HUES64 (cell line): Measurements from ENCODE around the gene WDFY4.

Experiments used
- H3K27ac ChIP-seq: 2 replicates; pipeline ENCODE4 v1.7.0; 2013; ENCODE audit warnings: low read depth, low read length, inconsistent platforms
- H3K27me3 ChIP-seq: 2 replicates; pipeline ENCODE4 v1.6.1; 2013; ENCODE audit warnings: mild to moderate bottlenecking, low read length; ENCODE audit not compliant: insufficient read depth
- H3K36me3 ChIP-seq: 2 replicates; pipeline ENCODE4 v1.6.1; 2013; ENCODE audit warnings: mild to moderate bottlenecking, low read length; ENCODE audit not compliant: insufficient read depth
- H3K4me1 ChIP-seq: 2 replicates; pipeline ENCODE4 v1.6.1; 2013; ENCODE audit warnings: mild to moderate bottlenecking, low read length, moderate library complexity; ENCODE audit not compliant: insufficient read depth
- H3K4me3 ChIP-seq: 2 replicates; pipeline ENCODE4 v1.5.1; 2013; ENCODE audit warnings: mild to moderate bottlenecking, low read length, moderate library complexity
- H3K9ac ChIP-seq: 2 replicates; pipeline ENCODE4 v1.6.1; 2013; ENCODE audit warnings: mild to moderate bottlenecking, low read depth, low read length
- H3K9me3 ChIP-seq: 2 replicates; pipeline ENCODE4 v1.6.1; 2013; ENCODE audit warnings: low read depth, low read length; ENCODE audit not compliant: insufficient read depth
- WGBS: fragments of 150-250, 120-280 bp; methylation state at CpG from one replicate; pipeline ENCODE4 v1.1.7; 2013; ENCODE audit warnings: missing lambda C conversion rate; 5-methylcytosine and 5-hydroxymethylcytosine counted together

The WDFY4 gene

DNA sequence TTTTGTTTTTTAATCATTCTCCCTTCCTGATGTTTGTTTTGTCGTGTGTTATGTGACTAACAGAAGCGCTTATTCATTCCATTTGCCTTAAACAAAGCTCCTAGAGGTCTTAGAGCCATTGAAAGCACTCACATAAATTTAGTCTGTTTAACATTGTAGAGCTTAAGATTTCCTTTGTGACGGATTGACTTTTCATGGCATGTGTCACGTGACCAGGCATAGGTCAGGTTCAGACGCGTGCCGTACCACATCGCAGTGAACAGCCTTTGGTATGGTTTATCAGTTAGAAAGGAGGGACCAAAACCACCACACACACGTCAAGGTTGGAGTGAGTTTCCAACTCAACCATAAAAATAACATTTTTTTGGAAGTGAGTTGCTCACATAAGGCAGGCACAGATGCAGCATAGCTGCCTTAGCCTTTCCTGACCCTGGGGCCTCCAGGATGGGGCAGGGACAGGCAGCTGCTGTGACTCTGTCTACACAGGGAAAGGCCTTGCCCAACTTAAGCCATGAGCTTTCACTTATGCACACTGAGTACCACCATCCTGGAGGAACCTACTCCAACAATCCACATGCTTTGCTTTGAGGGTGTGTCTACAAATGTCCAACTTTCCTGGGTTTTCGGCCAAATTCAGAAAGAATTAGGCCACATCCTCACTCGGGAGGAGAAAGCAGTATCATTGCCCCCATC lies 55.5 kb downstream of the WDFY4 start:
- no peaks in the 10 kb centered on the region for H3K27me3 ChIP-seq
- no peaks in the 10 kb centered on the region for H3K4me1 ChIP-seq
- no peak overlapping the region for H3K4me3 ChIP-seq
- WGBS = 89% methylated on average over 11 of the region's 11 CpGs
- no peaks in the 10 kb centered on the region for H3K9me3 ChIP-seq
- no peak overlapping the region for H3K27ac ChIP-seq
- H3K36me3 ChIP-seq = no peaks in the 10 kb centered on the region
- no peak overlapping the region for H3K9ac ChIP-seq

DNA sequence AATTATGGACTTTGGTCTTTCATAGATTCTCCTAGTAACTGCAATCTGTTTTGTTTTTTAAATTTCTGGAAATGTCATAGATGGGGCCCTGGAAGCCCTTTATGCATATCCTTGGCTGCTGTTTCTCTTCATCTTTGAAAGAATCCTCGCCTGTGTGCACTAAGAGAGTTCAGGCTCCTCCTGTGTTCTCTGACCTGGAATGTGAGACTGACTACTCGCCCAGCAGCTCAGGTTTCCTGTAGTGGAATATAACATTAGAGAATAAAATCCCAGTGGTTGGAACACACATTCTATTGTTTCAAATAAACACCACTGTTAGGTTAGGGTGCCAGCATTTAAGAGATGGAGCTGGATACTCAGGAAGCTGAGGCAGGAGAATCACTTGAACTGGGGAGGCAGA lies 56.3 kb downstream of the WDFY4 start:
- H3K27me3 ChIP-seq = no peaks in the 10 kb centered on the region
- WGBS = 93% methylated on average over 2 of the region's 2 CpGs
- no peaks in the 10 kb centered on the region for H3K36me3 ChIP-seq
- H3K4me3 ChIP-seq = no peak overlapping the region
- no peak overlapping the region for H3K9ac ChIP-seq
- no peak overlapping the region for H3K27ac ChIP-seq
- H3K9me3 ChIP-seq = no peaks in the 10 kb centered on the region
- no peaks in the 10 kb centered on the region for H3K4me1 ChIP-seq

DNA sequence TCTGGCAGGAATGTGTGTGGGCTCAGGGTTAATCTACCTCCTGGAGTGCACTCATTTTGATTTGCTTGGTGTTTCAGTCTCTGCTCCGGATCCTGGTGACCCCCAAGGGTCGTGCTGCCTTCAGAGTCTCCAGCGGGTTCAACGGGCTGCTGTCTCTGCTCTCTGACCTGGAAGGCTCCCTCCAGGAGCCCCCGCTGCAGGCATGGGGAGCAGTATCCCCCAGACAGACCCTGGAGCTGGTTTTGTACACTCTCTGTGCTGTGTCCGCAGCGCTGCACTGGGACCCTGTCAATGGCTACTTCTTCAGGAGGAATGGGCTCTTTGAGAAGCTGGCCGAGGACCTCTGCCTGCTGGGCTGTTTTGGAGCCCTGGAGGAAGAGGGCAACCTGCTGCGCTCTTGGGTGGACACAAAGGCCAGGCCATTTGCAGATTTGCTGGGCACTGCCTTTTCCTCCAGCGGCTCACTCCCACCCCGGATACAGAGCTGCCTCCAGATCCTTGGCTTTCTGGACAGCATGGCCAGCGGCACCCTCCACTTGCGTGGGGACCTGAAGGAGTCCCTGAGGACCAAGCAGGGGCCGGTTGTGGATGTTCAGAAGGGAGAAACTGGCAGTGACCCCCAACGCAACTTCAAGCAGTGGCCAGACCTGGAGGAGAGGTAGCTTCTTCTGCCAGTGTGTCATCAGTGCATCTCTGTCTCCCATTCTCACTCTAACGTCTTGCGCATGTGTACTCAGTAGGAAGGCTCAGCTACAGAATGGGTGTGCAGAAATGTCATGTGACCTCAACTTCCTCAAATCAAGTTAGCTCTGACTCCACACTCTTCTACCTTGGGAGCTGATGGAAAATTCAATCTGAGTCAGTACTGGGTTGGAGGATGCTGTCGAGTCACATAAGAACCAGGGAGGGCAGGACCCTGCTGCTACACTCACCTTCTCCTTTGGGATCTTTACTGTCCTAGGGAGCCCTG lies 58.5 kb downstream of the WDFY4 start:
- Histone ChIP-seq H3K4me3 (no peak overlapping the region), H3K27ac (no peak overlapping the region), H3K9me3 (no peaks in the 10 kb centered on the region), H3K4me1 (no peaks in the 10 kb centered on the region), H3K9ac (no peak overlapping the region), H3K27me3 (no peaks in the 10 kb centered on the region), H3K36me3 (no peaks in the 10 kb centered on the region)
- 93% methylated on average over 18 of the region's 18 CpGs for WGBS

DNA sequence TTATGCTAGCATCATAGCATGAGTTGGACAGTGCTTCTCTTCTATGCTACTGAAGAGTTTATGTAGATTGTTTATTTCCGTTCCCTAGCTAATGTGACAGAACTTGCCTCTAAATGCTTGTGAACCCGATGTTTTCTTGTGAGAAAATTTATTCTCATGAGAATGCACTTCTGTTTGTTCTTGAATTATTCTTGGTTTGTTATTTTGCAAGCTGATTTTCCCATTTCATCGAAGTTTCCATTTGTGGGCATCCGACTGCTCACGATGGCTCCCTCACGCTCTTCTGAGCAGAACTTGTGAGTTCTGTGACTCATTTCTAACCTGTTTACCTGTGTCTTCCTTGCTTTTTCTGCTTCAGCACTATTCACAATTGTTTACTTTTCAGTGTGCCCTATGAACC lies 59.9 kb downstream of the WDFY4 start:
- Histone ChIP-seq H3K4me3 (no peak overlapping the region), H3K27ac (no peak overlapping the region), H3K9me3 (no peaks in the 10 kb centered on the region), H3K4me1 (no peaks in the 10 kb centered on the region), H3K9ac (no peak overlapping the region), H3K36me3 (no peaks in the 10 kb centered on the region), H3K27me3 (no peaks in the 10 kb centered on the region)
- 95% methylated on average over 6 of the region's 6 CpGs for WGBS

DNA sequence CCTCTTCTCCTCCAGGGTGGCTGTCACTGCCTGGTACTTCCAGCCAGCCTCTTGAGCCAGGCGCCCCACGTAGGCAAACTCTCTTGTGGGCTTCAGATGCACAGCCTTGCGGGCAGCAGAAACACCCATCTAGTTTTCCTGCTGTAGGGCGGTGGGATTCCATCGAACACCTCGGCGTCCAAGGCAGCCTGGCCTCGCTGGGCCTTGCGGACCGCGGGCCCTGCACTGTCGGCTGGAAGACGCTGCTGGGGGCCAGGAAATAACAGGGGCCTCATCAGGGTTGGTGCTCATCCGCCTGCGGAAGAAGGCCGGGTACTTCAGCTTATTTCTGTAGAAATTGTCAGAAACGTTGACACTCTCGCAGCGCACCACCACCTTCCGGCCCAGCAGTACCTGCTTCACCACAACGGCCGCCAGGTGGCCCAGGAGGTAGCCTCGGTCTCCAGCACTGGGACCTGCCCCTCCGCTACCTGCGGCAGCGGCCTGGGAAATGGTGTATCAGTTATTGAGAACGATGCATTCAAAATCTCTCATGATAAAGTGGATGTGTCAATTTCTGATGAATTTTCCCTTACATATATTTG lies 61.1 kb downstream of the WDFY4 start:
- no peaks in the 10 kb centered on the region for H3K4me1 ChIP-seq
- no peaks in the 10 kb centered on the region for H3K36me3 ChIP-seq
- H3K9me3 ChIP-seq = no peaks in the 10 kb centered on the region
- no peak overlapping the region for H3K9ac ChIP-seq
- 92% methylated on average over 26 of the region's 27 CpGs for WGBS
- no peak overlapping the region for H3K4me3 ChIP-seq
- no peaks in the 10 kb centered on the region for H3K27me3 ChIP-seq
- no peak overlapping the region for H3K27ac ChIP-seq

DNA sequence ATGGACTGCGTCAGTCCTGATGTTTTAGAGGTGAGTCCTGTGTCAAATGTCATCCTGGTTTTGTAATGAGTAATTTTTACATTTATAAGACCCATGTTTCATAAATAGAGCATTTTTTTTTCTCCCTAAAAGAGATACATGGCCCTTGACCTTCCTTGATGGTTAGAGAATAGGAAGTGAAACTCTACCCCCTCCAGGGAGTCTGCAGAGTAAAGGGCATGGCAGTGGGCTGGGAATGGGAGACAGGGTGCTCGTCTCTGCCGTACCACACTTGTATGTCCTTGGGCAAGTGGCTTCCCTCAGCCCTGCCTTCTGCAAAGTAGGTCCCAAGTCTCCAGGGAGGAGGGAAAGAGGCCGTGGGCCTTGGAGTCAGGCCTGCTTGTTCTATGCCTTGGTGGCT lies 63.9 kb downstream of the WDFY4 start:
- H3K9me3 ChIP-seq = no peaks in the 10 kb centered on the region
- 84% methylated on average over 4 of the region's 4 CpGs for WGBS
- no peaks in the 10 kb centered on the region for H3K4me1 ChIP-seq
- no peak overlapping the region for H3K27ac ChIP-seq
- H3K36me3 ChIP-seq = no peaks in the 10 kb centered on the region
- no peak overlapping the region for H3K4me3 ChIP-seq
- no peaks in the 10 kb centered on the region for H3K27me3 ChIP-seq
- H3K9ac ChIP-seq = no peak overlapping the region

DNA sequence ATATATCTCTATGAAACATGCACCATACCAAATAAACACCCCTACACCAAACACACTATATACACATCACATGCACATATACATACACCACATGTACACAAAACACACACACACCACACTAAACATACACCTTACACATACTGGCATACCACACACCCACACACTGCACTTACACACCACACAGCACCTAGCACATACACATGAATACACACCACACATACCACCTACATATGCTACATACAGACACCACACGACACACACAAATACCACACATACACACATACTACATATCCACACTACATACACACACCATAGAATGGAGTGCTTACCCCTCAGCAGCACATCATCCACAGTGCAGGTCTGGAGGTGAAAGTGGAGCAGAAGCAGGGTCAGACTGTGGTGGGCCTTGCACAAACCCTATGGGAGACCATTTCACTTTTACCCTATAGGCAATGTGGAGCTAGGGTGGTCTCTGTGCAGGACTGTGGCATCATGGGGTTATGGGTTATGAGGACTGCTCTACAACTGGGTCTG lies 64.6 kb downstream of the WDFY4 start:
- Histone ChIP-seq H3K9me3 (no peaks in the 10 kb centered on the region), H3K27me3 (no peaks in the 10 kb centered on the region), H3K27ac (no peak overlapping the region), H3K4me3 (no peak overlapping the region), H3K9ac (no peak overlapping the region), H3K4me1 (no peaks in the 10 kb centered on the region), H3K36me3 (no peaks in the 10 kb centered on the region)
- 96% methylated on average over 1 of the region's 1 CpG for WGBS

DNA sequence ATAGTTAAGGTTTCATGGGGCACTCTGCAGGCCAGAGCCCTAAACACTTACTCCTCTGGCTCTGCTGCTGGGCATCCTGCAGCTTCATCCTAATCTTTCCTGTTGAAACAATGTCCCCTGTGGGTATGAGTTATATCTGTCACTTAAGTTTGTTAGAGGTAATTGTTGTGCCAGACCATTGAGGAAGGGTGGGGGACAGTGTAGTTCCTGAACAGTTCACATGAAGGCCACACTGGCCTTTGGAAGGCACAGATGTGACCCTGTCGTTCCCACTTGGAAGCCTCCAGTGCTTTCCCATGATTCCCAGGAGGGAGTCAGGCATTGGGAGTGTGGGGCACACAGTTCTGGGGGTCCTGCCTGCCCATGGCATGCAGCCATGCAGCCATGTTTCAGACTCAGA lies 65.3 kb downstream of the WDFY4 start:
- Histone ChIP-seq H3K27me3 (no peaks in the 10 kb centered on the region), H3K9ac (no peak overlapping the region), H3K4me3 (no peak overlapping the region), H3K36me3 (no peaks in the 10 kb centered on the region), H3K9me3 (no peaks in the 10 kb centered on the region), H3K27ac (no peak overlapping the region), H3K4me1 (no peaks in the 10 kb centered on the region)
- WGBS = 84% methylated on average over 1 of the region's 1 CpG

DNA sequence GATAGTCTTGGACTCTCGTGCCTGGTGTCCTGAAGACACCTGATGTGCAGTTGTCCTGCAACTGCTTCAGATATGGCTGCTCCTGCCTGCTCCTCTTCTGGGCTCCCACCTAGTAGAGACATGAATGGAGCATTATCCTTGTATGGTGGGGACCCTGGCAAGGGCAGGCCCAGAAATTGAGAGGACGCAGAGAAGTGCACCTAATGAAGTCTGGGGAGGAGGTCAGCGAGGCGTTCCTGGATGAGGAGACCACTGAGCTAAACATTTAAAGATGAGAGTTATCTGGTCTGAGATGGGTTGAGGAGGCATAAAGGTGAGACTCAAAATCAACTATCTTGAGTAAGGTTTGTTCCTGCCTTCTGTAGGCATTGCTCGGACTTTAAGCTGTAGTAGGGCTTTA lies 66.3 kb downstream of the WDFY4 start:
- Histone ChIP-seq H3K36me3 (no peaks in the 10 kb centered on the region), H3K9me3 (no peaks in the 10 kb centered on the region), H3K27ac (no peak overlapping the region), H3K9ac (no peak overlapping the region), H3K4me3 (no peak overlapping the region), H3K4me1 (no peaks in the 10 kb centered on the region), H3K27me3 (no peaks in the 10 kb centered on the region)
- WGBS = 93% methylated on average over 5 of the region's 5 CpGs

DNA sequence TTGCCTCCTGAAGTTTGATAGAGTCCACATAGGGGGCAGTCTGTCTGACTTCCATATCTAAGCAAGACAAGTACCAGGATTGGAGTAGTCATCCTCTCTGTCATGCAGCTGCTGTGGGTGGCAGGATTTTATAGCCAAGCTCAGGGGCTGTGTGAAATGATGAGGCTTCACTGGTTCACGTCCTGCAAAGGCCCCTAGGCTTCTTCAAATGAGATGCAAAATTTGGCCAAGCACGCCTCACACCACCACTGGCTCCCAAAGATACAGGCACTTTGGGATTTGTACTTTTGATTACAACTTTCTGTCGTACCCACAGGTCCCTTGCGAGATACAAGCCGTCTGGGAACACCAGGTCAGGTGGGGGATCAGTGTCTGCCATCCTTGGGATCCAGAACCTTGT lies 67.1 kb downstream of the WDFY4 start:
- H3K9me3 ChIP-seq = no peaks in the 10 kb centered on the region
- H3K27me3 ChIP-seq = no peaks in the 10 kb centered on the region
- no peak overlapping the region for H3K4me3 ChIP-seq
- no peaks in the 10 kb centered on the region for H3K36me3 ChIP-seq
- H3K4me1 ChIP-seq = no peaks in the 10 kb centered on the region
- no peak overlapping the region for H3K27ac ChIP-seq
- no peak overlapping the region for H3K9ac ChIP-seq
- 92% methylated on average over 5 of the region's 5 CpGs for WGBS

DNA sequence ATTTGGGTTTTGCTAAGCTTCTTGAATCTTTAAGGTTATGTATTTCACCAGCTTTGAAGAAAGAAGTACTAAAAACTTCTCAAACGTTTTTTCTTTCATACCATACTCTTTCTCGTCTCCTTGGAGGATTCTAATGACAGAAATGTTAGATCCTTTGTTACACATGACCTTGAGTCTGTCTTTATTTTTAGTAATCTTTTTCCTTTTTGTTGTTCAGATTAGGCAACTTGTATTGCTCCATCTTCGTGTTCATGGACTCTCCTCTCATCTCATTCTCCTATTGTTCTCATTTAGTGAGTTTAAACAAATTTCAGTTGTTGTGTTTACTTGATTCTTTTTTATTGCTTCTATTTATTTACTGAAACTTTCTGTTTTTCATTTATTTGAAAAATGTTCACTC lies 73.7 kb downstream of the WDFY4 start:
- H3K27ac ChIP-seq = no peak overlapping the region
- WGBS = 83% methylated on average over 1 of the region's 3 CpGs
- H3K4me1 ChIP-seq = no peaks in the 10 kb centered on the region
- no peak overlapping the region for H3K4me3 ChIP-seq
- H3K9me3 ChIP-seq = no peaks in the 10 kb centered on the region
- H3K27me3 ChIP-seq = no peaks in the 10 kb centered on the region
- no peaks in the 10 kb centered on the region for H3K36me3 ChIP-seq
- H3K9ac ChIP-seq = no peak overlapping the region
